ENCODE measurements around the gene EIF2D. TPM values are rescaled to one million over a fixed set of nuclear protein-coding genes. Genes with fewer than 3 reads are reported as not detected.

Gene EIF2D
- total and polyA plus RNA-seq, 9 of the 15 experiments (the other 6 are each of a cell fraction or from before 2014, with no cell fraction given): 81.1 to 138 (median 93.9) TPM

GRCh38 chr1:206583707-206584648, 28.3 kb downstream of the EIF2D start (continued):
- TF ChIP-seq, protein P1, sequence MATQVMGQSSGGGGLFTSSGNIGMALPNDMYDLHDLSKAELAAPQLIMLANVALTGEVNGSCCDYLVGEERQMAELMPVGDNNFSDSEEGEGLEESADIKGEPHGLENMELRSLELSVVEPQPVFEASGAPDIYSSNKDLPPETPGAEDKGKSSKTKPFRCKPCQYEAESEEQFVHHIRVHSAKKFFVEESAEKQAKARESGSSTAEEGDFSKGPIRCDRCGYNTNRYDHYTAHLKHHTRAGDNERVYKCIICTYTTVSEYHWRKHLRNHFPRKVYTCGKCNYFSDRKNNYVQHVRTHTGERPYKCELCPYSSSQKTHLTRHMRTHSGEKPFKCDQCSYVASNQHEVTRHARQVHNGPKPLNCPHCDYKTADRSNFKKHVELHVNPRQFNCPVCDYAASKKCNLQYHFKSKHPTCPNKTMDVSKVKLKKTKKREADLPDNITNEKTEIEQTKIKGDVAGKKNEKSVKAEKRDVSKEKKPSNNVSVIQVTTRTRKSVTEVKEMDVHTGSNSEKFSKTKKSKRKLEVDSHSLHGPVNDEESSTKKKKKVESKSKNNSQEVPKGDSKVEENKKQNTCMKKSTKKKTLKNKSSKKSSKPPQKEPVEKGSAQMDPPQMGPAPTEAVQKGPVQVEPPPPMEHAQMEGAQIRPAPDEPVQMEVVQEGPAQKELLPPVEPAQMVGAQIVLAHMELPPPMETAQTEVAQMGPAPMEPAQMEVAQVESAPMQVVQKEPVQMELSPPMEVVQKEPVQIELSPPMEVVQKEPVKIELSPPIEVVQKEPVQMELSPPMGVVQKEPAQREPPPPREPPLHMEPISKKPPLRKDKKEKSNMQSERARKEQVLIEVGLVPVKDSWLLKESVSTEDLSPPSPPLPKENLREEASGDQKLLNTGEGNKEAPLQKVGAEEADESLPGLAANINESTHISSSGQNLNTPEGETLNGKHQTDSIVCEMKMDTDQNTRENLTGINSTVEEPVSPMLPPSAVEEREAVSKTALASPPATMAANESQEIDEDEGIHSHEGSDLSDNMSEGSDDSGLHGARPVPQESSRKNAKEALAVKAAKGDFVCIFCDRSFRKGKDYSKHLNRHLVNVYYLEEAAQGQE (IDR thresholded peaks at IDR 0.05; ENCODE audit: borderline replicate concordance): peak; percentile 97
- TF ChIP-seq, protein P1 (CRISPR knock-in tag; IDR thresholded peaks at IDR 0.05; ENCODE audit: low read depth): no peak
- TF ChIP-seq PATZ1 (CRISPR knock-in tag; IDR thresholded peaks at IDR 0.05; ENCODE audit: borderline replicate concordance) (no peak), MTF1 (CRISPR knock-in tag; IDR thresholded peaks at IDR 0.05; ENCODE audit: borderline replicate concordance) (no peak), PHTF2 (CRISPR knock-in tag; IDR thresholded peaks at IDR 0.05) (no peak), HIVEP1 (CRISPR knock-in tag; IDR thresholded peaks at IDR 0.05) (no peak), KLF1 (tag; IDR thresholded peaks at IDR 0.05) (no peak), MTA2 (IDR thresholded peaks at IDR 0.05; ENCODE audit: low read depth) (no peak), KDM1A (IDR thresholded peaks at IDR 0.05) (no peak), YY1 (IDR thresholded peaks at IDR 0.05; ENCODE audit: borderline replicate concordance in 1 of 3, control insufficient read depth in 1 of 3, extremely low read depth in 1 of 3, insufficient read depth in 3 of 3, insufficient read length in 1 of 3, insufficient replicate concordance in 2 of 3, low read depth in 1 of 3, low read length in 2 of 3) (no peak)
- TF ChIP-seq, protein P2, sequence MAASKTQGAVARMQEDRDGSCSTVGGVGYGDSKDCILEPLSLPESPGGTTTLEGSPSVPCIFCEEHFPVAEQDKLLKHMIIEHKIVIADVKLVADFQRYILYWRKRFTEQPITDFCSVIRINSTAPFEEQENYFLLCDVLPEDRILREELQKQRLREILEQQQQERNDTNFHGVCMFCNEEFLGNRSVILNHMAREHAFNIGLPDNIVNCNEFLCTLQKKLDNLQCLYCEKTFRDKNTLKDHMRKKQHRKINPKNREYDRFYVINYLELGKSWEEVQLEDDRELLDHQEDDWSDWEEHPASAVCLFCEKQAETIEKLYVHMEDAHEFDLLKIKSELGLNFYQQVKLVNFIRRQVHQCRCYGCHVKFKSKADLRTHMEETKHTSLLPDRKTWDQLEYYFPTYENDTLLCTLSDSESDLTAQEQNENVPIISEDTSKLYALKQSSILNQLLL (CRISPR knock-in tag; IDR thresholded peaks at IDR 0.05; ENCODE audit: borderline replicate concordance): no peak
